Measurements from ENCODE around the gene MYO19. TPM values are rescaled to one million over a fixed set of nuclear protein-coding genes. Genes with fewer than 3 reads are reported as not detected.
A peak's percentile ranks its signal among the peaks of the same experiment; 100 is the strongest.

The MYO19 gene
- total and polyA plus RNA-seq, 2 of the 8 experiments (the other 6 are each of a cell fraction or from before 2014, with no cell fraction given), result 126 to 163 TPM

DNA sequence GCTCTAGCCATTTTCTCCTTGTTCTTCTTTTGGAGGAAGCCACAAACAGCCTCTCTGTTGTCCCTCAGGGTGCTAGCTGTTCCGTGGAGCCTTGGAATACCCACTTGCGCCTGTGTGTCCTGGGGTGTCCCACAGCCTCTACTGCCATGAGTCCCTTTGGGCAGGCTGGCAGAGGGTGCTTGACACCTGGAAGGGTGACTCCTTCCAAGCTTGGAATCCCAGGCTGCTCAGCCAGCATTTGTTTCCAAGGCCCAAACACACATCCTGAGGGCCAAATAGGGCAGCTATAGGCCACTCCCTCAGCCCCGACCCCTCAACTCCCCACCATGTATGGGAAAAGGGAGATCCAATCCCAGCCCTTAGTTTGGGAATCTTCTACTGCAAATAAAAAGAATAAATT is 33.3 kb downstream of the MYO19 start:
- ChIA-PET CTCF (ENCODE audit: partially characterized antibody) (no interaction called here), POLR2A (ENCODE audit: partially characterized antibody) (interaction anchor here (1.8 to 12.5 kb wide), 3 partner anchors 9 to 33 kb away, joined by 7 to 205 read pairs (median 9); partner anchors contain the start of gene MYO19)
- Histone ChIP-seq H3K4me2 (ENCODE audit: insufficient read depth in 1 of 2, low read depth in 2 of 2, low read length in 2 of 2) (no peak overlapping the region), H2AFZ (ENCODE audit: low read length) (no peak overlapping the region), H3K18ac (ENCODE audit: extremely low read depth, low read length) (no peak overlapping the region), H3K79me2 (ENCODE audit: control insufficient read depth in 1 of 2, insufficient read depth in 2 of 2, low read length in 2 of 2) (no peaks in the 10 kb centered on the region), H2BK5ac (ENCODE audit: low read depth, low read length) (no peak overlapping the region), H2BK15ac (ENCODE audit: low read length) (no peak overlapping the region), H3K14ac (ENCODE audit: insufficient read length) (no peak overlapping the region), H3K23ac (ENCODE audit: insufficient read length) (no peak overlapping the region), H3K4me1 (replicated peaks in 1 of 4; ENCODE audit: control insufficient read depth in 3 of 4, insufficient read depth in 4 of 4, low read length in 3 of 4) (no peaks in the 10 kb centered on the region), H3K27ac (ENCODE audit: low read depth, low read length) (no peak overlapping the region), H2AK5ac (ENCODE audit: low read depth, low read length) (no peak overlapping the region), H3K79me1 (ENCODE audit: low read depth, low read length) (no peaks in the 10 kb centered on the region), H3K23me2 (ENCODE audit: low read depth, low read length) (0 out of 2 replicates have a peak, but pooled peaks cover 3% of the 10 kb centered on the region), H4K20me1 (replicated peaks in 1 of 2; ENCODE audit: control insufficient read depth in 1 of 2, insufficient read depth in 2 of 2, low read length in 2 of 2) (peaks cover 8 to 13% of the 10 kb centered on the region in 2 experiments), H2BK20ac (ENCODE audit: low read length) (no peak overlapping the region), H4K5ac (ENCODE audit: insufficient read length, low read depth, low read length) (no peak overlapping the region), H3K4ac (replicated peaks; ENCODE audit: insufficient read length, low read depth, low read length) (no peak overlapping the region), H3K27me3 (replicated peaks in 1 of 4; ENCODE audit: control insufficient read depth in 3 of 4, extremely low read depth in 1 of 4, insufficient read depth in 3 of 4, low read length in 3 of 4) (no peaks in the 10 kb centered on the region), H3K36me3 (ENCODE audit: control insufficient read depth in 2 of 4, insufficient read depth in 4 of 4, low read length in 3 of 4) (peaks cover 47 to 91% (median 70%) of the 10 kb centered on the region in 4 experiments), H3K56ac (replicated peaks; ENCODE audit: insufficient read length, low read depth, low read length) (no peak overlapping the region), H4K91ac (replicated peaks; ENCODE audit: insufficient read length, low read length) (no peak overlapping the region), H2BK120ac (replicated peaks; ENCODE audit: low read depth, low read length) (no peak overlapping the region), H3K9ac (replicated peaks in 1 of 4; ENCODE audit: extremely low read depth in 1 of 4, low read depth in 3 of 4, low read length in 3 of 4) (no peak overlapping the region), H2BK12ac (ENCODE audit: low read depth, low read length) (no peak overlapping the region), H3K9me3 (ENCODE audit: insufficient read depth in 2 of 2, low read depth in 1 of 2, low read length in 1 of 2) (no peaks in the 10 kb centered on the region), H3K4me3 (ENCODE audit: extremely low read depth in 1 of 4, insufficient read depth in 2 of 4, low read depth in 3 of 4, low read length in 4 of 4) (no peak overlapping the region), H4K8ac (ENCODE audit: extremely low read depth, insufficient read depth, low read length) (peak overlapping the region; percentile 58; the same call in 1 of the 2 replicates)
- 86% methylated on average over 3 of the region's 3 CpGs; no CpG with 5 or more reads in 1 of the 2 experiments for WGBS, 2 experiments (ENCODE audit: extremely low coverage in 1 of 2, insufficient coverage in 1 of 2, insufficient read length in 1 of 2, insufficient replicate concordance in 2 of 2, low coverage in 1 of 2, low lambda C conversion rate in 2 of 2, missing lambda C conversion rate in 1 of 2)
- DNase-seq (ENCODE audit: low read depth in 1 of 2, low spot score in 2 of 2) (no peak), FAIRE-seq (no peak)
- TF ChIP-seq CBX5 (IDR thresholded peaks at IDR 0.05; ENCODE audit: low read depth, low read length) (no peak), PHF8 (conservative IDR thresholded peaks at IDR 0.05; ENCODE audit: low read depth, low read length) (no peak), SP1 (IDR thresholded peaks at IDR 0.05; ENCODE audit: low read depth, low read length) (no peak), SIN3A (conservative IDR thresholded peaks at IDR 0.05 in 1 of 2, IDR thresholded peaks at IDR 0.05 in 1 of 2; ENCODE audit: low read depth in 1 of 2, low read length in 2 of 2) (no peak), BACH1 (IDR thresholded peaks at IDR 0.05; ENCODE audit: low read length) (no peak), GTF2F1 (IDR thresholded peaks at IDR 0.05; ENCODE audit: borderline replicate concordance, low read depth, low read length) (no peak), POLR2A (IDR thresholded peaks at IDR 0.05; ENCODE audit: control extremely low read depth in 1 of 2, low read depth in 2 of 2, low read length in 2 of 2) (no peak), RXRA (IDR thresholded peaks at IDR 0.05; ENCODE audit: insufficient read depth, low read depth, low read length) (no peak), RAD21 (IDR thresholded peaks at IDR 0.05 in 1 of 2, conservative IDR thresholded peaks at IDR 0.05 in 1 of 2; ENCODE audit: low read depth in 2 of 2, low read length in 2 of 2) (no peak), TEAD4 (IDR thresholded peaks at IDR 0.05; ENCODE audit: low read depth, low read length) (no peak), JUND (IDR thresholded peaks at IDR 0.05; ENCODE audit: low read length) (no peak), EGR1 (IDR thresholded peaks at IDR 0.05; ENCODE audit: borderline replicate concordance, low read depth, low read length) (no peak), SUZ12 (IDR thresholded peaks at IDR 0.05; ENCODE audit: low read length) (no peak)
- TF ChIP-seq, protein P1, sequence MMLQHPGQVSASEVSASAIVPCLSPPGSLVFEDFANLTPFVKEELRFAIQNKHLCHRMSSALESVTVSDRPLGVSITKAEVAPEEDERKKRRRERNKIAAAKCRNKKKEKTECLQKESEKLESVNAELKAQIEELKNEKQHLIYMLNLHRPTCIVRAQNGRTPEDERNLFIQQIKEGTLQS (IDR thresholded peaks at IDR 0.05; ENCODE audit: insufficient read depth, low read depth, low read length), result no peak

Measured in H1 (cell line).